ENCODE results near the gene NOM1. TPM values are rescaled to one million over a fixed set of nuclear protein-coding genes. Genes with fewer than 3 reads are reported as not detected.

Gene NOM1
- total RNA-seq, 1 donor from 2014 or later, result 22.6 TPM

DNA sequence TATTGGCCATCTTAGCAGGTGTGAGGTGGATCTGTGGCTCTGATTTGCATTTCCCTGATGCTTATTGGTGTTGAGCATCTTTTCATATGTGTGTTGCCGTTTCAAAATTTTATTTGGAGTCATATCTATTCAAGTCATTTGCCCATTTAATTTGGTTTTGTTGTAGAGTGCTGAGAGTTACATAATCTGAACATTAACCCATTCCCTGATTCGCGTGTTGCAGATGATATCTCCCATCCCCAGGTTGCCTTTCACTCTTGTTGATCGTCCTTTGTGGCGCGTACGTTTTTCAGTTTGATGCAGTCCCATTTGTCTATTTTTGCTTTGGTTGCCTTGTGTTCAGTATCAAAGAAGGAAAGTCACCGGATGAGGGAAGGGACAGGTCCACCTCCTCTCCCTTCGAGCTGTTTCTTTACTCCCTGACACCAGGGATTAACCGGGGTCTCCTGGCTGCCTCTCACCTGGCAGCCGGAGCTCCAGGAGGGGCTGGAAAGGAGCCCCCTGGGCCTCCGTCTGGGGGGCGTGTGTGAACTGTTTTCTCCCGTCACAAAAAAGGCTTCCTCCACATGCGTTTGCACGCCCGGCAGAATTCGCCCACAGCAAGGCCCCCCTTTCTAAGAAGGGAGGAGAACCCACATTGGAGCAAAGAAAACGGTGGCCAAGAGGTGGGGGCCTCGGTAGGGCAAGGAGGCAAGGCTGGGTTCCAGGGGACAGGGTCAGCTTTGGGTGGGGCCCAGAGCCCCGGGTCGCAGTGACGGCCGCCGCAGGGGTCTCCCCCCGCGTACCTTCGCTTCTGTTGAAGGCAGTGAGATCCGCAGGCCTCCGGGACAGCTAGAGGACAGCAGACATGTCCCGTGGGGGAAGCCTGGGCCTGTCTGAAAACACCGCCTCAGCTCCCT lies 52.7 kb downstream of the NOM1 start:
- no peaks in the 10 kb centered on the region for H3K9me3 Mint-ChIP-seq (ENCODE audit: unreplicated experiment)
- TF ChIP-seq, protein P1, sequence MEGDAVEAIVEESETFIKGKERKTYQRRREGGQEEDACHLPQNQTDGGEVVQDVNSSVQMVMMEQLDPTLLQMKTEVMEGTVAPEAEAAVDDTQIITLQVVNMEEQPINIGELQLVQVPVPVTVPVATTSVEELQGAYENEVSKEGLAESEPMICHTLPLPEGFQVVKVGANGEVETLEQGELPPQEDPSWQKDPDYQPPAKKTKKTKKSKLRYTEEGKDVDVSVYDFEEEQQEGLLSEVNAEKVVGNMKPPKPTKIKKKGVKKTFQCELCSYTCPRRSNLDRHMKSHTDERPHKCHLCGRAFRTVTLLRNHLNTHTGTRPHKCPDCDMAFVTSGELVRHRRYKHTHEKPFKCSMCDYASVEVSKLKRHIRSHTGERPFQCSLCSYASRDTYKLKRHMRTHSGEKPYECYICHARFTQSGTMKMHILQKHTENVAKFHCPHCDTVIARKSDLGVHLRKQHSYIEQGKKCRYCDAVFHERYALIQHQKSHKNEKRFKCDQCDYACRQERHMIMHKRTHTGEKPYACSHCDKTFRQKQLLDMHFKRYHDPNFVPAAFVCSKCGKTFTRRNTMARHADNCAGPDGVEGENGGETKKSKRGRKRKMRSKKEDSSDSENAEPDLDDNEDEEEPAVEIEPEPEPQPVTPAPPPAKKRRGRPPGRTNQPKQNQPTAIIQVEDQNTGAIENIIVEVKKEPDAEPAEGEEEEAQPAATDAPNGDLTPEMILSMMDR (IDR thresholded peaks at IDR 0.05), result no peak
- no peak overlapping the region for H3K27ac Mint-ChIP-seq (ENCODE audit: unreplicated experiment)
- H3K4me3 Mint-ChIP-seq (ENCODE audit: unreplicated experiment), result no peak overlapping the region
- peaks cover 68% of the 10 kb centered on the region for H3K27me3 Mint-ChIP-seq (ENCODE audit: unreplicated experiment)
- H3K4me1 Mint-ChIP-seq (ENCODE audit: unreplicated experiment), result peaks cover 23% of the 10 kb centered on the region
- peak; percentile 13 for DNase-seq (ENCODE audit: extremely low spot score, unreplicated experiment)
- no peaks in the 10 kb centered on the region for H3K36me3 Mint-ChIP-seq (ENCODE audit: unreplicated experiment)

DNA sequence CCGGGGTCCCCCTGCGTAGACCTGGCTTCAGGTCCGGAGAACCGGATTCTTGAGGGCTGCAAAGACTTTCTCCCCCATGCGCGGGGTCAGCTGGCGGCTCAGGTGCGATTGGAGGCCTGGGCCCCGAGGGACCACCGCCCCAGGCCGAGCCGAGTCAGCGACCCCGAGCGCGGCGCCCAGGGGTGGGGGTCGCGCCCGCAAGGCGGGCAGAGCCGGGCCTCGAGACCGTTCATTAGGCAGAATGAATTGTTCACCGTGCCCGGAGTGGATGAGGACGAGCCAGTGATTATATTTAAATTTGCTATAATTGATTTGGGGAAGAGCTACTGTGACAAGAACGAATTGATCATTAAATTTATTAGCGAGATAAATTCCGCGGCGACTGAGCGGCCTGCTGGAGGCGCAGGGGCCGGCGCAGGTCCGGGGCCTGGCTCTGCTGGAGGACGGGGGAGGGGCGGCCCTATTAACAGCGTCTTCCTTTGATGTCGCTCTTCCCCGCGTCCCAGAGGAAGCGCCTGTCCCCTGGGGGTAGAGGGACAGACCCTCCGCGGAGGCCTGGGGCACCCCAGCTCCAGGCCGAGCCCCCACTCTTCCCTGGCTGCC lies 53.4 kb downstream of the NOM1 start:
- H3K9me3 Mint-ChIP-seq (ENCODE audit: unreplicated experiment), result no peaks in the 10 kb centered on the region
- no peaks in the 10 kb centered on the region for H3K36me3 Mint-ChIP-seq (ENCODE audit: unreplicated experiment)
- H3K4me3 Mint-ChIP-seq (ENCODE audit: unreplicated experiment), result no peak overlapping the region
- H3K27ac Mint-ChIP-seq (ENCODE audit: unreplicated experiment), result no peak overlapping the region
- peaks cover 68% of the 10 kb centered on the region for H3K27me3 Mint-ChIP-seq (ENCODE audit: unreplicated experiment)
- DNase-seq (ENCODE audit: extremely low spot score, unreplicated experiment), result no peak
- H3K4me1 Mint-ChIP-seq (ENCODE audit: unreplicated experiment), result peaks cover 23% of the 10 kb centered on the region
- TF ChIP-seq, protein P1 (IDR thresholded peaks at IDR 0.05), result no peak

DNA sequence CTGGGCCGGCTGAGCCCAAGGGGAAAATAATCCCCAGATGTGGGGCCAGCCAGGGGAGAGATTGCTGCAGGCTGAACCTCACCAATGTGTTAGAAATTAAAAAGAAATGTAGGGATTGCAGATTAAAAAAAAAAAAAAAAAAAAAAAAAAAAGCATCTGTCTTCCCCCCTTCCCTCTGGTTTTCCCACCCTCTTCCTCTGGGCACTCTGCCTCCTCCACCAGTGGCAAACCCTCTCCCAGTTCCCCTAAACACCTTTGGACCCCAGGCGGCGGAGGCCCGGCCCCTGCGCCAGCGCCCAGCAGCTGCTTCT lies 53.9 kb downstream of the NOM1 start:
- Mint-ChIP-seq H3K4me1 (ENCODE audit: unreplicated experiment) (peaks cover 23% of the 10 kb centered on the region), H3K36me3 (ENCODE audit: unreplicated experiment) (no peaks in the 10 kb centered on the region), H3K9me3 (ENCODE audit: unreplicated experiment) (no peaks in the 10 kb centered on the region), H3K4me3 (ENCODE audit: unreplicated experiment) (no peak overlapping the region), H3K27me3 (ENCODE audit: unreplicated experiment) (peaks cover 67% of the 10 kb centered on the region), H3K27ac (ENCODE audit: unreplicated experiment) (no peak overlapping the region)
- TF ChIP-seq, protein P1 (IDR thresholded peaks at IDR 0.05), result no peak
- DNase-seq (ENCODE audit: extremely low spot score, unreplicated experiment), result no peak

GRCh38 chr7:157003756-157004520 lies 54.4 kb downstream of the NOM1 start:
- Mint-ChIP-seq H3K4me3 (ENCODE audit: unreplicated experiment) (no peak overlapping the region), H3K9me3 (ENCODE audit: unreplicated experiment) (no peaks in the 10 kb centered on the region), H3K36me3 (ENCODE audit: unreplicated experiment) (no peaks in the 10 kb centered on the region), H3K27me3 (ENCODE audit: unreplicated experiment) (peaks cover 66% of the 10 kb centered on the region), H3K27ac (ENCODE audit: unreplicated experiment) (no peak overlapping the region), H3K4me1 (ENCODE audit: unreplicated experiment) (peaks cover 23% of the 10 kb centered on the region)
- no peak for DNase-seq (ENCODE audit: extremely low spot score, unreplicated experiment)
- TF ChIP-seq, protein P1 (IDR thresholded peaks at IDR 0.05), result no peak
